Measurements from ENCODE around the gene ALG5.

ALG5 gene

GRCh38 chr13:36999054-36999714, at the start of gene ALG5:
TSS of gene ALG5 (minus strand) at chr13:36999340. CDS start at chr13:36999300, 40 bp downstream.
- peak; percentile 93 for DNase-seq (ENCODE audit: low read depth)

GRCh38 chr13:37047846-37048245, 48.7 kb upstream of the ALG5 start:
- no peak for DNase-seq (ENCODE audit: low read depth)

GRCh38 chr13:37047032-37047431, 47.9 kb upstream of the ALG5 start:
- no peak for DNase-seq (ENCODE audit: low read depth)

GRCh38 chr13:37046062-37046461, 46.9 kb upstream of the ALG5 start:
- no peak for DNase-seq (ENCODE audit: low read depth)

GRCh38 chr13:37040789-37041188, 41.6 kb upstream of the ALG5 start:
- no peak for DNase-seq (ENCODE audit: low read depth)

- DNase-seq (ENCODE audit: low read depth), result no peak
These were observed 40.8 kb upstream of the ALG5 start for GRCh38 chr13:37039896-37040295.

- DNase-seq (ENCODE audit: low read depth), result no peak
These were observed 38.1 kb upstream of the ALG5 start for GRCh38 chr13:37037241-37037640.

GRCh38 chr13:37029617-37030016, 30.5 kb upstream of the ALG5 start:
- DNase-seq (ENCODE audit: low read depth), result no peak

- DNase-seq (ENCODE audit: low read depth), result no peak
These were observed 28.5 kb upstream of the ALG5 start for GRCh38 chr13:37027639-37028038.

GRCh38 chr13:37026771-37027170, 27.6 kb upstream of the ALG5 start:
- no peak for DNase-seq (ENCODE audit: low read depth)

GRCh38 chr13:37023871-37024270, 24.7 kb upstream of the ALG5 start:
- no peak for DNase-seq (ENCODE audit: low read depth)

GRCh38 chr13:37014609-37015008, 15.5 kb upstream of the ALG5 start:
- DNase-seq (ENCODE audit: low read depth), result no peak

- DNase-seq (ENCODE audit: low read depth), result no peak
These were observed 12.6 kb upstream of the ALG5 start for GRCh38 chr13:37011788-37012187.

- no peak for DNase-seq (ENCODE audit: low read depth)
These were observed 11.9 kb upstream of the ALG5 start for GRCh38 chr13:37011002-37011401.

GRCh38 chr13:37010424-37010823, 11.3 kb upstream of the ALG5 start:
- no peak for DNase-seq (ENCODE audit: low read depth)

- DNase-seq (ENCODE audit: low read depth), result no peak
These were observed 10.6 kb upstream of the ALG5 start for GRCh38 chr13:37009692-37010091.

GRCh38 chr13:37001921-37002250, 2.7 kb upstream of the ALG5 start:
- no peak for DNase-seq (ENCODE audit: low read depth)

GRCh38 chr13:36998624-36999041, 507 bp downstream of the ALG5 start:
- no peak for DNase-seq (ENCODE audit: low read depth)

GRCh38 chr13:36997716-36998427, 1.3 kb downstream of the ALG5 start:
- DNase-seq (ENCODE audit: low read depth), result no peak

- DNase-seq (ENCODE audit: low read depth), result no peak
These were observed 6.8 kb downstream of the ALG5 start for GRCh38 chr13:36992362-36992761.

- no peak for DNase-seq (ENCODE audit: low read depth)
These were observed 12.5 kb downstream of the ALG5 start for GRCh38 chr13:36986462-36987240.

GRCh38 chr13:36981156-36981743, 17.9 kb downstream of the ALG5 start:
- DNase-seq (ENCODE audit: low read depth), result no peak
